Measurements from ENCODE around the gene BEND5. TPM values are rescaled to one million over a fixed set of nuclear protein-coding genes. Genes with fewer than 3 reads are reported as not detected.

The BEND5 gene
- total and polyA plus RNA-seq, 2 of the 8 experiments (the other 6 are each of a cell fraction or from before 2014, with no cell fraction given): 3.8 to 7.5 TPM

- H3K4me2 ChIP-seq (ENCODE audit: insufficient read depth in 1 of 2, low read depth in 2 of 2, low read length in 2 of 2): no peak overlapping the region
- no peak overlapping the region for H3K14ac ChIP-seq (ENCODE audit: insufficient read length)
- TF ChIP-seq RXRA (IDR thresholded peaks at IDR 0.05; ENCODE audit: insufficient read depth, low read depth, low read length): no peak
- TF ChIP-seq TCF12 (IDR thresholded peaks at IDR 0.05; ENCODE audit: low read depth, low read length): no peak
- TF ChIP-seq EZH2 (IDR thresholded peaks at IDR 0.05; ENCODE audit: low read depth, low read length, severe bottlenecking): no peak
- no peak for TF ChIP-seq POU5F1 (IDR thresholded peaks at IDR 0.05; ENCODE audit: low read depth, low read length)
- TF ChIP-seq BRCA1 (IDR thresholded peaks at IDR 0.05; ENCODE audit: low read depth, low read length): no peak
- no peak for TF ChIP-seq JUN (IDR thresholded peaks at IDR 0.05; ENCODE audit: low read depth, low read length)
- no peak for TF ChIP-seq SIRT6 (IDR thresholded peaks at IDR 0.05; ENCODE audit: low read length)
- TF ChIP-seq CHD2 (IDR thresholded peaks at IDR 0.05; ENCODE audit: low read length): no peak
- no peak for TF ChIP-seq SP1 (IDR thresholded peaks at IDR 0.05; ENCODE audit: low read depth, low read length)
- TF ChIP-seq MAX (IDR thresholded peaks at IDR 0.05): no peak
- no peak for TF ChIP-seq ASH2L (IDR thresholded peaks at IDR 0.05; ENCODE audit: low read length)
- no peak for TF ChIP-seq SP2 (IDR thresholded peaks at IDR 0.05; ENCODE audit: low read length)
- TF ChIP-seq POLR2A (IDR thresholded peaks at IDR 0.05; ENCODE audit: control extremely low read depth in 1 of 2, low read depth in 2 of 2, low read length in 2 of 2): no peak
- TF ChIP-seq CREB1 (IDR thresholded peaks at IDR 0.05): no peak
- no peak for TF ChIP-seq GTF2F1 (IDR thresholded peaks at IDR 0.05; ENCODE audit: borderline replicate concordance, low read depth, low read length)
- no peak for TF ChIP-seq SUZ12 (IDR thresholded peaks at IDR 0.05; ENCODE audit: low read length)
- TF ChIP-seq EGR1 (IDR thresholded peaks at IDR 0.05; ENCODE audit: borderline replicate concordance, low read depth, low read length): no peak
Measured at GRCh38 chr1:48715921-48716320, 60.8 kb downstream of the BEND5 start.

More at GRCh38 chr1:48715921-48716320, 60.8 kb downstream of the BEND5 start:
- Histone ChIP-seq H3K56ac (replicated peaks; ENCODE audit: insufficient read length, low read depth, low read length) (no peak overlapping the region), H3K79me2 (ENCODE audit: control insufficient read depth in 1 of 2, insufficient read depth in 2 of 2, low read length in 2 of 2) (no peaks in the 10 kb centered on the region), H3K23ac (ENCODE audit: insufficient read length) (no peak overlapping the region), H4K91ac (replicated peaks; ENCODE audit: insufficient read length, low read length) (no peak overlapping the region), H3K18ac (ENCODE audit: extremely low read depth, low read length) (no peak overlapping the region), H3K9ac (replicated peaks in 1 of 4; ENCODE audit: extremely low read depth in 1 of 4, low read depth in 3 of 4, low read length in 3 of 4) (no peak overlapping the region), H3K79me1 (ENCODE audit: low read depth, low read length) (no peaks in the 10 kb centered on the region), H3K4me1 (replicated peaks in 1 of 4; ENCODE audit: control insufficient read depth in 3 of 4, insufficient read depth in 4 of 4, low read length in 3 of 4) (peaks cover 0 to 3% (median under 1%) of the 10 kb centered on the region in 4 experiments; a peak in 4 of 7 replicates), H2AFZ (ENCODE audit: low read length) (no peak overlapping the region), H2BK20ac (ENCODE audit: low read length) (no peak overlapping the region), H3K9me3 (ENCODE audit: insufficient read depth in 2 of 2, low read depth in 1 of 2, low read length in 1 of 2) (no peaks in the 10 kb centered on the region), H2BK15ac (ENCODE audit: low read length) (no peak overlapping the region), H2AK5ac (ENCODE audit: low read depth, low read length) (no peak overlapping the region), H3K23me2 (ENCODE audit: low read depth, low read length) (no peaks in the 10 kb centered on the region), H3K4me3 (ENCODE audit: extremely low read depth in 1 of 4, insufficient read depth in 2 of 4, low read depth in 3 of 4, low read length in 4 of 4) (no peak overlapping the region), H2BK120ac (replicated peaks; ENCODE audit: low read depth, low read length) (no peak overlapping the region), H4K20me1 (replicated peaks in 1 of 2; ENCODE audit: control insufficient read depth in 1 of 2, insufficient read depth in 2 of 2, low read length in 2 of 2) (no peaks in the 10 kb centered on the region), H4K8ac (ENCODE audit: extremely low read depth, insufficient read depth, low read length) (no peak overlapping the region), H3K36me3 (ENCODE audit: control insufficient read depth in 2 of 4, insufficient read depth in 4 of 4, low read length in 3 of 4) (no peaks in the 10 kb centered on the region), H2BK5ac (ENCODE audit: low read depth, low read length) (no peak overlapping the region), H3K27ac (ENCODE audit: low read depth, low read length) (no peak overlapping the region), H3K27me3 (replicated peaks in 1 of 4; ENCODE audit: control insufficient read depth in 3 of 4, extremely low read depth in 1 of 4, insufficient read depth in 3 of 4, low read length in 3 of 4) (no peaks in the 10 kb centered on the region), H3K4ac (replicated peaks; ENCODE audit: insufficient read length, low read depth, low read length) (no peak overlapping the region), H2BK12ac (ENCODE audit: low read depth, low read length) (no peak overlapping the region), H4K5ac (ENCODE audit: insufficient read length, low read depth, low read length) (no peak overlapping the region)
- FAIRE-seq (no peak), DNase-seq (ENCODE audit: low read depth in 1 of 2, low spot score in 2 of 2) (no peak)
- 84% methylated on average over 5 of the region's 5 CpGs; no CpG with 5 or more reads in 1 of the 2 experiments for WGBS, 2 experiments (ENCODE audit: extremely low coverage in 1 of 2, insufficient coverage in 1 of 2, insufficient read length in 1 of 2, insufficient replicate concordance in 2 of 2, low coverage in 1 of 2, low lambda C conversion rate in 2 of 2, missing lambda C conversion rate in 1 of 2)
- POLR2A ChIA-PET (ENCODE audit: partially characterized antibody): no interaction called here
- CTCF ChIA-PET (ENCODE audit: partially characterized antibody): interaction anchor here (1.1 to 1.8 kb wide), 4 partner anchors 27 to 42 kb away, joined by 3 to 6 read pairs (median 4); no protein-coding TSS in a partner anchor

Data from H1 (cell line).